Caco-2 (cell line): ENCODE results near the gene FOXD3. TPM values are rescaled to one million over a fixed set of nuclear protein-coding genes. Genes with fewer than 3 reads are reported as not detected.

Source experiments
- BruUV-seq: library from RNA; stranded (reverse); fragments of 400-500 nt; replicated peaks from 2 replicates; lab custom pipeline; 2021; lab: Mats Ljungman, UMichigan
- CTCF ChIA-PET: fragments of 300-600 bp; sonication (Branson Sonifier 250); formaldehyde crosslinking; loops from one replicate; lab custom pipeline; 2022; ENCODE audit warnings: antibody characterized with exemption; lab: Charles Lee
- POLR2A ChIA-PET: fragments of 300-600 bp; sonication (Branson Sonifier 250); formaldehyde crosslinking; loops from one replicate; lab custom pipeline; 2022; ENCODE audit warnings: antibody characterized with exemption; lab: Charles Lee
- DNase-seq, 2 experiments: peaks; one replicate each; pipeline versions ENCODE4 v3.0.0 to v3.0.0-alpha.2; 2020 to 2022
- H3K27me3 ChIP-seq: replicated peaks from 2 replicates; pipeline ENCODE4 v1.6.0; 2011; ENCODE audit warnings: low read length; ENCODE audit not compliant: control insufficient read depth, insufficient read depth
- H3K36me3 ChIP-seq: 2 replicates; pipeline ENCODE4 v1.5.1; 2011; ENCODE audit warnings: low read length; ENCODE audit not compliant: control insufficient read depth, insufficient read depth
- H3K4me1 ChIP-seq: fragments of 250-450 bp; sonication (Bioruptor Pico); 2 replicates; pipeline ENCODE4 v1.5.1; 2020; ENCODE audit warnings: mild to moderate bottlenecking
- H3K4me3 ChIP-seq: 2 replicates; pipeline ENCODE4 v1.5.1; 2011; ENCODE audit warnings: low read depth, mild to moderate bottlenecking, control low read depth, low read length
- H3K9me3 ChIP-seq: fragments of 250-450 bp; sonication (Bioruptor Pico); 2 replicates; pipeline ENCODE4 v1.5.1; 2020; ENCODE audit warnings: mild to moderate bottlenecking, moderate library complexity
- H3K27ac Mint-ChIP-seq: one replicate; pipeline ENCODE4 v1.8.0; 2022; ENCODE audit warnings: mixed read lengths; ENCODE audit not compliant: unreplicated experiment
- H3K27me3 Mint-ChIP-seq: one replicate; pipeline ENCODE4 v1.8.0; 2022; ENCODE audit warnings: mixed read lengths; ENCODE audit not compliant: insufficient read depth, unreplicated experiment
- H3K36me3 Mint-ChIP-seq: one replicate; pipeline ENCODE4 v1.8.0; 2022; ENCODE audit warnings: mild to moderate bottlenecking, mixed read lengths; ENCODE audit not compliant: insufficient read depth, unreplicated experiment
- H3K4me1 Mint-ChIP-seq: one replicate; pipeline ENCODE4 v1.8.0; 2022; ENCODE audit warnings: low read depth, mixed read lengths; ENCODE audit not compliant: unreplicated experiment
- H3K4me3 Mint-ChIP-seq: one replicate; pipeline ENCODE4 v1.8.0; 2022; ENCODE audit warnings: mild to moderate bottlenecking, moderate library complexity, mixed read lengths; ENCODE audit not compliant: unreplicated experiment
- H3K9me3 Mint-ChIP-seq: one replicate; pipeline ENCODE4 v1.8.0; 2022; ENCODE audit warnings: mixed read lengths; ENCODE audit not compliant: unreplicated experiment
- CTCF ChIP-seq, 2 experiments: fragments of 200-600 bp in 1 of 2; IDR thresholded peaks; 1 replicate in 1 of 2; 2 replicates in 1 of 2; pipeline versions ENCODE4 v1.5.1 to v1.8.0; 2011 to 2022; ENCODE audit warnings: antibody characterized with exemption in 1 of 2, control low read depth in 1 of 2, inconsistent platforms in 1 of 2, low read depth in 1 of 2, low read length in 1 of 2, mild to moderate bottlenecking in 1 of 2, moderate library complexity in 1 of 2; ENCODE audit not compliant: insufficient read depth in 1 of 2, severe bottlenecking in 1 of 2, unreplicated experiment in 1 of 2
- intact Hi-C: fragments of 100-400 bp; cut with micrococcal nuclease; formaldehyde crosslinking; loops from one replicate; pipeline ENCODE4 v1.10.0; 2022; ENCODE audit not compliant: unreplicated experiment
- total RNA-seq: library from RNA; stranded (reverse); gene quantifications from 2 replicates; pipeline ENCODE4 v1.2.3, GENCODE V29; 2022

The FOXD3 gene
- total RNA-seq, 1 experiment from 2014 or later: not detected

GRCh38 chr1:63304410-63304809 lies 18.0 kb upstream of the FOXD3 start:
- Mint-ChIP-seq H3K9me3 (no peaks in the 10 kb centered on the region), H3K4me3 (no peak overlapping the region), H3K36me3 (no peaks in the 10 kb centered on the region), H3K4me1 (no peaks in the 10 kb centered on the region), H3K27me3 (peaks cover 20% of the 10 kb centered on the region), H3K27ac (no peak overlapping the region)
- CTCF ChIA-PET: no interaction called here
- Histone ChIP-seq H3K4me3 (no peak overlapping the region), H3K36me3 (no peaks in the 10 kb centered on the region), H3K4me1 (no peaks in the 10 kb centered on the region), H3K27me3 (no peaks in the 10 kb centered on the region), H3K9me3 (no peaks in the 10 kb centered on the region)
- POLR2A ChIA-PET: no interaction called here
- intact Hi-C loops: no loop called here
- no peak for DNase-seq
- no peak for TF ChIP-seq CTCF (IDR thresholded peaks at IDR 0.05; ENCODE audit: insufficient read depth in 1 of 2, low read depth in 1 of 2, low read length in 1 of 2, severe bottlenecking in 1 of 2, unreplicated experiment in 1 of 2)
- BruUV-seq: no TSS peak

- Histone ChIP-seq H3K36me3 (no peaks in the 10 kb centered on the region), H3K27me3 (no peaks in the 10 kb centered on the region), H3K9me3 (no peaks in the 10 kb centered on the region), H3K4me3 (no peak overlapping the region), H3K4me1 (no peaks in the 10 kb centered on the region)
- BruUV-seq: no TSS peak
- intact Hi-C loops: no loop called here
- Mint-ChIP-seq H3K4me3 (no peak overlapping the region), H3K4me1 (no peaks in the 10 kb centered on the region), H3K36me3 (no peaks in the 10 kb centered on the region), H3K27me3 (peaks cover 20% of the 10 kb centered on the region), H3K9me3 (no peaks in the 10 kb centered on the region), H3K27ac (no peak overlapping the region)
- TF ChIP-seq CTCF (IDR thresholded peaks at IDR 0.05; ENCODE audit: insufficient read depth in 1 of 2, low read depth in 1 of 2, low read length in 1 of 2, severe bottlenecking in 1 of 2, unreplicated experiment in 1 of 2): no peak
- CTCF ChIA-PET: no interaction called here
- DNase-seq: no peak
- POLR2A ChIA-PET: no interaction called here
Measured at GRCh38 chr1:63305043-63305442, 17.3 kb upstream of the FOXD3 start.

GRCh38 chr1:63307196-63307794 lies 15.1 kb upstream of the FOXD3 start:
- H3K27me3 Mint-ChIP-seq: peaks cover 23% of the 10 kb centered on the region
- Histone ChIP-seq H3K4me3 (no peak overlapping the region), H3K27me3 (no peaks in the 10 kb centered on the region), H3K4me1 (no peaks in the 10 kb centered on the region), H3K36me3 (no peaks in the 10 kb centered on the region), H3K9me3 (no peaks in the 10 kb centered on the region)
- H3K4me3 Mint-ChIP-seq: no peak overlapping the region
- ChIA-PET POLR2A (no interaction called here), CTCF (interaction anchor here (0.6 kb wide), 1 partner anchor 60 kb away, joined by 3 read pairs; no protein-coding TSS in a partner anchor)
- H3K9me3 Mint-ChIP-seq: no peaks in the 10 kb centered on the region
- TF ChIP-seq CTCF (IDR thresholded peaks at IDR 0.05; ENCODE audit: insufficient read depth in 1 of 2, low read depth in 1 of 2, low read length in 1 of 2, severe bottlenecking in 1 of 2, unreplicated experiment in 1 of 2): no peak
- no peaks in the 10 kb centered on the region for H3K4me1 Mint-ChIP-seq
- no TSS peak for BruUV-seq
- no peak for DNase-seq
- no peaks in the 10 kb centered on the region for H3K36me3 Mint-ChIP-seq
- intact Hi-C loops: no loop called here
- no peak overlapping the region for H3K27ac Mint-ChIP-seq
